SU-DHL-6 (cell line): Measurements from ENCODE around the gene ADAM12.

Experiments used
- EZH2phosphoT487 ChIP-seq: fragments of 200-600 bp; sonication (generic), shearing (Covaris generic); conservative IDR thresholded peaks from 2 replicates; pipeline ENCODE4 v1.6.1; 2018; ENCODE audit warnings: mild to moderate bottlenecking, antibody characterized with exemption, low read length, moderate library complexity, mixed read lengths
- TF ChIP-seq, protein P1 (sequence below): fragments of 200-600 bp; sonication (generic); IDR thresholded peaks from one replicate; pipeline ENCODE4 v1.5.1; 2017; ENCODE audit warnings: antibody characterized with exemption, mild to moderate bottlenecking, low read length, moderate library complexity; ENCODE audit not compliant: insufficient read depth, poor library complexity, severe bottlenecking

GRCh38 chr10:126268013-126268920 lies 120.0 kb downstream of the ADAM12 start:
- TF ChIP-seq EZH2phosphoT487 = no peak
- TF ChIP-seq, protein P1, sequence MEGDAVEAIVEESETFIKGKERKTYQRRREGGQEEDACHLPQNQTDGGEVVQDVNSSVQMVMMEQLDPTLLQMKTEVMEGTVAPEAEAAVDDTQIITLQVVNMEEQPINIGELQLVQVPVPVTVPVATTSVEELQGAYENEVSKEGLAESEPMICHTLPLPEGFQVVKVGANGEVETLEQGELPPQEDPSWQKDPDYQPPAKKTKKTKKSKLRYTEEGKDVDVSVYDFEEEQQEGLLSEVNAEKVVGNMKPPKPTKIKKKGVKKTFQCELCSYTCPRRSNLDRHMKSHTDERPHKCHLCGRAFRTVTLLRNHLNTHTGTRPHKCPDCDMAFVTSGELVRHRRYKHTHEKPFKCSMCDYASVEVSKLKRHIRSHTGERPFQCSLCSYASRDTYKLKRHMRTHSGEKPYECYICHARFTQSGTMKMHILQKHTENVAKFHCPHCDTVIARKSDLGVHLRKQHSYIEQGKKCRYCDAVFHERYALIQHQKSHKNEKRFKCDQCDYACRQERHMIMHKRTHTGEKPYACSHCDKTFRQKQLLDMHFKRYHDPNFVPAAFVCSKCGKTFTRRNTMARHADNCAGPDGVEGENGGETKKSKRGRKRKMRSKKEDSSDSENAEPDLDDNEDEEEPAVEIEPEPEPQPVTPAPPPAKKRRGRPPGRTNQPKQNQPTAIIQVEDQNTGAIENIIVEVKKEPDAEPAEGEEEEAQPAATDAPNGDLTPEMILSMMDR = no peak
